ENCODE data around the gene PIGT. TPM values are rescaled to one million over a fixed set of nuclear protein-coding genes. Genes with fewer than 3 reads are reported as not detected.

PIGT gene
- total RNA-seq, 1 experiment from 2014 or later = 259 TPM

DNA sequence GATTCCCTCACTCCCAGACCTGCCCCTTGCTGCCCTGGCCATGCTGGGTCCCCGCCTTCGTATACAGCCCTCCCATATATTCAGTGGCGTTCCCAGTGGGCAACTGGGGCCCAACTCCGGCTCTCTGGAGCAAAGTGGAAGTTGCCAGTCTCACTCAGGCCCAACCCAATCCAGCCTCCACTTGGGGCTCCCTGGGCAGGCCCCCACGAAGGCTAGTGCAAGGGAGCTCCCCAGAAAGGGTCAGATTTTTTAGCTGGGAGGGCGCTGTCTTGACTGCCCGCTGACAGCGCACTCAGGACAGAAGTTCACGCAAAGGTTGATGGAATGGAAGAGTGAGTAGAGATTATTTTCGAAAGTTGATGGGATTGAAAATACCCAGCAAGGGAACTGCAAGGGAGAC is 43.7 kb upstream of the PIGT start:
- BruUV-seq (replicated peaks) = no TSS peak
- no peak overlapping the region for H3K4me3 ChIP-seq (ENCODE audit: low read depth, low read length)
- H3K36me3 ChIP-seq (ENCODE audit: control insufficient read depth, insufficient read depth, low read length) = no peaks in the 10 kb centered on the region; the same call in 1 of the 2 replicates
- no peaks in the 10 kb centered on the region for H3K4me1 ChIP-seq
- Mint-ChIP-seq H3K27ac (ENCODE audit: unreplicated experiment) (no peak overlapping the region), H3K9me3 (ENCODE audit: unreplicated experiment) (no peaks in the 10 kb centered on the region), H3K4me1 (ENCODE audit: low read depth, unreplicated experiment) (no peaks in the 10 kb centered on the region), H3K27me3 (ENCODE audit: insufficient read depth, unreplicated experiment) (no peaks in the 10 kb centered on the region), H3K4me3 (ENCODE audit: unreplicated experiment) (no peak overlapping the region), H3K36me3 (ENCODE audit: insufficient read depth, unreplicated experiment) (peaks cover 20% of the 10 kb centered on the region)
- TF ChIP-seq, protein P1, sequence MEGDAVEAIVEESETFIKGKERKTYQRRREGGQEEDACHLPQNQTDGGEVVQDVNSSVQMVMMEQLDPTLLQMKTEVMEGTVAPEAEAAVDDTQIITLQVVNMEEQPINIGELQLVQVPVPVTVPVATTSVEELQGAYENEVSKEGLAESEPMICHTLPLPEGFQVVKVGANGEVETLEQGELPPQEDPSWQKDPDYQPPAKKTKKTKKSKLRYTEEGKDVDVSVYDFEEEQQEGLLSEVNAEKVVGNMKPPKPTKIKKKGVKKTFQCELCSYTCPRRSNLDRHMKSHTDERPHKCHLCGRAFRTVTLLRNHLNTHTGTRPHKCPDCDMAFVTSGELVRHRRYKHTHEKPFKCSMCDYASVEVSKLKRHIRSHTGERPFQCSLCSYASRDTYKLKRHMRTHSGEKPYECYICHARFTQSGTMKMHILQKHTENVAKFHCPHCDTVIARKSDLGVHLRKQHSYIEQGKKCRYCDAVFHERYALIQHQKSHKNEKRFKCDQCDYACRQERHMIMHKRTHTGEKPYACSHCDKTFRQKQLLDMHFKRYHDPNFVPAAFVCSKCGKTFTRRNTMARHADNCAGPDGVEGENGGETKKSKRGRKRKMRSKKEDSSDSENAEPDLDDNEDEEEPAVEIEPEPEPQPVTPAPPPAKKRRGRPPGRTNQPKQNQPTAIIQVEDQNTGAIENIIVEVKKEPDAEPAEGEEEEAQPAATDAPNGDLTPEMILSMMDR (IDR thresholded peaks at IDR 0.05; ENCODE audit: insufficient read depth in 1 of 2, low read depth in 1 of 2, low read length in 1 of 2, severe bottlenecking in 1 of 2, unreplicated experiment in 1 of 2) = no peak
- intact Hi-C loops (cut with micrococcal nuclease; ENCODE audit: unreplicated experiment) = no loop called here
- H3K27me3 ChIP-seq (replicated peaks; ENCODE audit: control insufficient read depth, insufficient read depth, low read length) = no peaks in the 10 kb centered on the region
- CTCF ChIA-PET = interaction anchor here (0.9 to 4.6 kb wide), 5 partner anchors 9 to 399 kb away, joined by 3 to 95 read pairs (median 9); partner anchors contain the start of gene SYS1
- no peak for DNase-seq
- POLR2A ChIA-PET = interaction anchor here (0.6 to 1.3 kb wide), 2 partner anchors 25 to 72 kb away, joined by 3 to 5 read pairs; no protein-coding TSS in a partner anchor
- no peaks in the 10 kb centered on the region for H3K9me3 ChIP-seq

DNA sequence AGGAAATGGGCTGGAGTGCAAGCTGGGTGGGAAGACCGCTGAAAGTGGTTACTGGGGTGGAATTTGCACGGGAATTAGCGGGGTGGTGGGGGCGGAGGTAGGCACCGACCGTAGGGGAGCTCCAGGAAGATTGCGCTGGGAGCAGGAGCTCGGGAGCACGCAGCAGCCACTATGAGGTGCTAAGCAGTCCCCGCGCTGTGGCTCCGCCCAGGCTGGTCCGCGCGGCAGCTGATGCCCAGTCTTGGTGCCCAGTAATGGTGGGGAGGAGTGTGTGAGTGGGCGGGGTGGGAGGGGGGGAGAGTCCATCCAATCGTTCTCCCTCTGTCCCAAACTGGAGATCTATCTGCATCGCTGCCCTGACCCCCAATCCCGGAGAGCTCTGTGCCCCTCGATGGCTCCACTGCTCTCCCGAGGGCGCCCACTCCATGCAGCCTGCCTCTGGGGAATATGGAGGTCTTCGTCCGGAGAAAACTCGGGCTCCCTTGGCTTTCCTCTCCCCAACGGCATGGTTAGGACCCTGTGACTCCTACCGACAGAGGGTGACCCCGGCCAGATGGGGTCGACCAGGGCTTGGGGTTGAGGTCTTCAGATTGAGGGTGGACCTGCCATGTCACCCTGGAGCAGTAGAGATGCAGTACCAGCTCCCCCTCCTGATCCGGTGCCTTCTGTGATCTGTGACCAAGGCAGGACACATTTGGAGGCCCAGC is 43.1 kb upstream of the PIGT start:
- no peak for DNase-seq
- POLR2A ChIA-PET = interaction anchor here (0.6 to 1.3 kb wide), 3 partner anchors 25 to 570 kb away, joined by 3 to 5 read pairs (median 3); no protein-coding TSS in a partner anchor
- intact Hi-C loops (cut with micrococcal nuclease; ENCODE audit: unreplicated experiment) = no loop called here

More for the DNA sequence above, 43.1 kb upstream of the PIGT start:
- H3K9me3 Mint-ChIP-seq (ENCODE audit: unreplicated experiment) = no peaks in the 10 kb centered on the region
- BruUV-seq (replicated peaks) = no TSS peak
- no peaks in the 10 kb centered on the region for H3K4me1 Mint-ChIP-seq (ENCODE audit: low read depth, unreplicated experiment)
- H3K36me3 ChIP-seq (ENCODE audit: control insufficient read depth, insufficient read depth, low read length) = no peaks in the 10 kb centered on the region
- no peak overlapping the region for H3K4me3 ChIP-seq (ENCODE audit: low read depth, low read length)
- no peak overlapping the region for H3K27ac Mint-ChIP-seq (ENCODE audit: unreplicated experiment)
- H3K36me3 Mint-ChIP-seq (ENCODE audit: insufficient read depth, unreplicated experiment) = peaks cover 15% of the 10 kb centered on the region
- H3K27me3 ChIP-seq (replicated peaks; ENCODE audit: control insufficient read depth, insufficient read depth, low read length) = no peaks in the 10 kb centered on the region
- TF ChIP-seq, protein P1 (IDR thresholded peaks at IDR 0.05; ENCODE audit: insufficient read depth in 1 of 2, low read depth in 1 of 2, low read length in 1 of 2, severe bottlenecking in 1 of 2, unreplicated experiment in 1 of 2) = no peak
- no peaks in the 10 kb centered on the region for H3K9me3 ChIP-seq
- no peaks in the 10 kb centered on the region for H3K27me3 Mint-ChIP-seq (ENCODE audit: insufficient read depth, unreplicated experiment)
- CTCF ChIA-PET = interaction anchor here (0.9 to 4.6 kb wide), 11 partner anchors 10 to 399 kb away, joined by 3 to 95 read pairs (median 10); partner anchors contain the start of genes PIGT, SDC4 and SYS1
- no peak overlapping the region for H3K4me3 Mint-ChIP-seq (ENCODE audit: unreplicated experiment)
- H3K4me1 ChIP-seq = no peaks in the 10 kb centered on the region

All from Caco-2 (cell line).